OCI-M2 (cell line): Measurements from ENCODE around the gene CCNL1.
"Not testable (repeated sequence)": the region's sequence is repeated elsewhere in the genome, so short reads cannot be mapped to it uniquely, and the experiment has no call there.

Experiments used
- DNase-seq: peaks from one replicate; lab custom pipeline; 2025; ENCODE audit not compliant: unreplicated experiment; lab: John Stamatoyannopoulos, UW

CCNL1 gene

GRCh38 chr3:157172746-157173145 lies 12.8 kb upstream of the CCNL1 start:
- DNase-seq = no peak

GRCh38 chr3:157170861-157171260 lies 10.9 kb upstream of the CCNL1 start:
- no peak for DNase-seq

GRCh38 chr3:157167371-157168042 lies 7.6 kb upstream of the CCNL1 start:
- DNase-seq = no peak

- no peak for DNase-seq
These were observed 6.6 kb upstream of the CCNL1 start for GRCh38 chr3:157166561-157166960.

- DNase-seq = no peak
These were observed 6.2 kb upstream of the CCNL1 start for GRCh38 chr3:157166115-157166514.

GRCh38 chr3:157163217-157163953 lies 3.4 kb upstream of the CCNL1 start:
- DNase-seq = no peak

GRCh38 chr3:157162620-157163019 lies 2.7 kb upstream of the CCNL1 start:
- DNase-seq = not testable (repeated sequence)

GRCh38 chr3:157160658-157161424 lies 894 bp upstream of the CCNL1 start:
- no peak for DNase-seq

- DNase-seq = no peak
These were observed 748 bp downstream of the CCNL1 start for GRCh38 chr3:157159037-157159761.

- DNase-seq = no peak
These were observed 2.1 kb downstream of the CCNL1 start for GRCh38 chr3:157157836-157158235.

GRCh38 chr3:157156837-157157635 lies 2.9 kb downstream of the CCNL1 start:
- no peak for DNase-seq

GRCh38 chr3:157155591-157155990 lies 4.4 kb downstream of the CCNL1 start:
- DNase-seq = no peak

GRCh38 chr3:157154563-157155330 lies 5.2 kb downstream of the CCNL1 start:
- no peak for DNase-seq

GRCh38 chr3:157152930-157153329 lies 7.0 kb downstream of the CCNL1 start:
- DNase-seq = no peak

- no peak for DNase-seq
These were observed 7.5 kb downstream of the CCNL1 start for GRCh38 chr3:157152438-157152837.

GRCh38 chr3:157151627-157152026 lies 8.3 kb downstream of the CCNL1 start:
- DNase-seq = no peak

- no peak for DNase-seq
These were observed 8.8 kb downstream of the CCNL1 start for GRCh38 chr3:157151151-157151550.

- DNase-seq = no peak
These were observed 10.7 kb downstream of the CCNL1 start for GRCh38 chr3:157149136-157149696.

- DNase-seq = no peak
These were observed 11.6 kb downstream of the CCNL1 start for GRCh38 chr3:157148196-157148889.
